GM19467 (cell line): ENCODE results near the gene EXOSC5.
"Not testable (repeated sequence)": the region's sequence is repeated elsewhere in the genome, so short reads cannot be mapped to it uniquely, and the experiment has no call there.

Source experiments
- ATAC-seq: cut with Tn5 transposase; IDR thresholded peaks from one replicate; pipeline ENCODE4 v1.9.1; 2021; ENCODE audit warnings: mild to moderate bottlenecking, moderate library complexity; ENCODE audit not compliant: unreplicated experiment

The EXOSC5 gene

GRCh38 chr19:41408846-41409245, 11.7 kb upstream of the EXOSC5 start:
- not testable (repeated sequence) for ATAC-seq

GRCh38 chr19:41408256-41408655, 11.1 kb upstream of the EXOSC5 start:
- no peak for ATAC-seq

GRCh38 chr19:41407271-41407670, 10.1 kb upstream of the EXOSC5 start:
- no peak for ATAC-seq

- ATAC-seq: no peak
Observed at GRCh38 chr19:41405776-41406175, 8.6 kb upstream of the EXOSC5 start.

- ATAC-seq: no peak
Observed at GRCh38 chr19:41403181-41403970, 6.2 kb upstream of the EXOSC5 start.

GRCh38 chr19:41402010-41402409, 4.9 kb upstream of the EXOSC5 start:
- ATAC-seq: no peak

GRCh38 chr19:41401483-41401882, 4.3 kb upstream of the EXOSC5 start:
- ATAC-seq: no peak

GRCh38 chr19:41399525-41399924, 2.4 kb upstream of the EXOSC5 start:
- ATAC-seq: no peak

- ATAC-seq: no peak
Observed at GRCh38 chr19:41399091-41399490, 1.9 kb upstream of the EXOSC5 start.

- no peak for ATAC-seq
Observed at GRCh38 chr19:41398598-41398997, 1.4 kb upstream of the EXOSC5 start.

GRCh38 chr19:41398050-41398418, 875 bp upstream of the EXOSC5 start:
- ATAC-seq: no peak

GRCh38 chr19:41395355-41395754, 1.8 kb downstream of the EXOSC5 start:
- no peak for ATAC-seq

- ATAC-seq: no peak
Observed at GRCh38 chr19:41392775-41393174, 4.4 kb downstream of the EXOSC5 start.

GRCh38 chr19:41391618-41392017, 5.5 kb downstream of the EXOSC5 start:
- ATAC-seq: no peak

GRCh38 chr19:41386442-41386841, 10.7 kb downstream of the EXOSC5 start:
- no peak for ATAC-seq

GRCh38 chr19:41384351-41384750, 12.8 kb downstream of the EXOSC5 start:
- ATAC-seq: no peak

GRCh38 chr19:41381536-41381935, 15.6 kb downstream of the EXOSC5 start:
- ATAC-seq: not testable (repeated sequence)

- peak; percentile 68 for ATAC-seq
Observed at GRCh38 chr19:41377977-41378709, 19.0 kb downstream of the EXOSC5 start.

- no peak for ATAC-seq
Observed at GRCh38 chr19:41376998-41377365, 20.2 kb downstream of the EXOSC5 start.

GRCh38 chr19:41376241-41376997, 20.7 kb downstream of the EXOSC5 start, which contains the start of gene TMEM91:
TMEM91 (plus strand) TSS chr19:41376533; CDS start chr19:41378310, 1,777 bp downstream.
- ATAC-seq: no peak

- ATAC-seq: no peak
Observed at GRCh38 chr19:41373993-41374392, 23.2 kb downstream of the EXOSC5 start.

GRCh38 chr19:41372501-41372900, 24.7 kb downstream of the EXOSC5 start:
- no peak for ATAC-seq
